Stimulated activated naive CD4-positive, alpha-beta T cell (primary cell): ENCODE measurements around the gene DYNLT3.
A peak's percentile ranks its signal among the peaks of the same experiment; 100 is the strongest.

Source experiments
- DNase-seq, 6 experiments: peaks; one replicate each; lab custom pipeline; 2025; lab: John Stamatoyannopoulos, UW

DYNLT3 gene

DNA sequence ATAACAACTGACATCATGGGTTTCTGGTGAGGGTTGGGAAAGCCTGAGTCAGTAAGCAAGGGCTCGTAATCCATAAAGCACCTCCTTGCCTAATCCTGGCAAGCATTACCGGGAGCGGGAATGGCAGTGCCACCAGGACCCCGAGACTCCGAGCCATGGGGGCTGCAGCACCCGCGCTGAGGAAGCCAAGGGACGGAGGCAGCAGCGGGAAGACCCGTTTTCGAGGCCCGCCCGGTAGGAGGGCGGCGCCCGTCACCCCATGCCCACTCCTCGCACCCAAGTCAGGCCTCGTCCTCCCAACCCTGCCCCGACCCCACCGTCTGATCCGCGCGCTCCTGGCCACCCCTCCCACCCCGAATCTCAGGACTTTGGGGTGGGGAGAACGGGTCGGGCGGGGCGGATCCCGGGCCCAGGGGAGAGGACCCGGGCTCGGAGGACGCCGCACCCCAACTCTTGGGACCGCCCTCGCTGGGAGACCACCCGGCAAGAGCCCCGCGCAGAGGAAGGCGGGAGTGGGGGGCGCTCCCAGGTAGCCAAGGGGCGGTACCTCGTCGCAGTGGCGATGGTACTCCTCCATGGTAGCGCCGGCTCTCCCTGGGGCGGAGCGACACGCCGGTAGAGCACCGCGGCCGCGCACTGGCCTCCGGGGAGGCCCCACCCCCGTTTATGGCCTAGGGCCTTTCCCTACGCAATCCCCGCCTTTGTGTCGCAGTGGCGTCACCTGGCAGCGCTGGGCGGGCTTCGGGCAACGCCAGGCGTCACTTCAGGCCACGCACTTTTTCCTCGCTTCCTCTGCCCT, at the start of gene DYNLT3:
DYNLT3 (minus strand) TSS at position 638 of the 799 bp plus-strand sequence; CDS start at position 577, 61 bp downstream.
- peak; percentile 44 to 75 (median 66) for DNase-seq

DNA sequence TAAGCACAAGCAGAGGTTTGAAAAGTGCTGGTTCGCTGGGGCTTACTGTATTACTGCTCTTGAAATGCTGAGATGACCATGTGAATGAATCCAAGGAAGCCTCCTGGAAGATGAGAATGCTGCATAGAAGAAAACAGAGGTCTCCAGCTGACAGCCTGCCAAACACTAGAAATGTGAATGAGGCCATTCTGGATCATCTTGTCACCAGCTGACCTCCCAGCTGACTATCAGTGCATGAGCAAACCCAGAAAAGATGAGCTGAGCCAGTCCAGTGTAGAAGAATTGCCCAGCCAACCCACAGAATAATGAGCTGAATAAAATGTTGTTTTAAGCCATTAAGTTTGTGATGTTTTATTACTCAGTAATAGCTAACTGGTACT, 49.1 kb upstream of the DYNLT3 start:
- DNase-seq = no peak

DNA sequence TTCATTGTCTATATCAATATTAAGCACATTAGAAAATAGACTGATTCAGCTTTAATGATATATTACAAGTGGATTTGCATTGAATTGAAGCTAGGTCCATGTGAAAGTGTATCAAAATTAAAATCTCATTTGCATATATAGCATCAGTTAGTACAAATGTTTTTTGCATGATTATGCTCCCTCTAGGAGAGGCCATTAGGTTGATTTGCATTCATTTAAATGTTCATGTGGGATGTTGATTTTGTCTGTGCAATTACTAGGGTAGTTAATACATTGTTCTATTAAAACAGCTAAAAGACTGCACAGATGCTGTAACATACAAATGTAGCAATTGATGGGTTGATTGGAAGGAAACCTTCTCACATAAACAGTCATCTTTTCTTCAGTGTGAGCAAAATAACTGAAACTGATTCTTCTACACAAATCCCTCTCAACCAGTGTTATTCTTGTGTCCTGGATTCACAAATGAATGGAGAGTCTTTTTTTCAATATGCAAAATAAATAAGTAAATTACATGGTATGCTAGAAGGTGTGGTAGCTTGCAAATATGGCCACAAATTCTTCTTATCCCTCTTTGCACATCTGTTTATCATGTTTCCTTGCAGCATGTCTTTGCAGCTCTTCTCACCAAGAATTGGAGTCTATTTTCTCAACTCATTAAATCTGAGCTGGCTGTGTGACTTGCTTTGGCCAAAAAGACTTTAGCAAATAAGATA, 48.6 kb upstream of the DYNLT3 start:
- no peak for DNase-seq

DNA sequence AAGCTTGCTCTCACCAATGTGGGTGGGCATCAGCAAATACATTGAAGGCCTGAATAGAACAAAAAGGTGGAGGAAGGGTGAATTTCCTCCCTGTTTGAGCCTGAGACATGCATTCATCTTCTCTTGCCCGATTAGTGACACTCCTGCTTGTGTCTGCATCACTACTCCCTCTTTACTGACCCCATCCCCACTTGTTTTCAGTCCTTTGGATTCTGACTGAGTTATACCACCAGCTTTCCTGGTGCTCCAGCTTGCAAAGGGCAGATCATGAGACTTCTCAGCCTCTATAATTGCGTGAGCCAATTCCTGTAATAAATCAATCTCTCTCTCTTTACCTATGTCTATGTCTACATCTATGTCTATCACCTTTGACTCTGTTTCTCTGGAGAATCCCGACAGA, 47.4 kb upstream of the DYNLT3 start:
- no peak for DNase-seq

- DNase-seq = no peak
These were observed 40.6 kb upstream of the DYNLT3 start for GRCh38 chrX:37888010-37888409.

DNA sequence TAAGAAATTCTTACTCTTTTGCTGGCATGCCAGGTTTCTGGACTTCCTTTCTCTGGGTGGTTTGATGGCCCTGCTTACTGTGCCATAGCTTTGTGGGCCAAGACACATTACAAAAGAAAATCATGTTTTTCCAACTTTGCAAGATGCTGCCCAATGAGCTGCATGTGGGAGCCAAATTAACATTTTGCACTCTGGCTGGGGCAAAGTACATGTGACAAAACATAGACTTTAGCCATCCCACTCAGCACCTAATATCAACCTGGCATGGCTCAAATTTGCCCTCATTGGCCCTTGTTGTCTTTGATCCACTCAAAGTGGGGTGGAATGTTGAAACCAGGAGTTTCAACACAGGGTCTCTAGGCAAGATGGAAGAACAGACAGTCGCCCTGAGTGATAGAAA, 40.0 kb upstream of the DYNLT3 start:
- no peak for DNase-seq

DNA sequence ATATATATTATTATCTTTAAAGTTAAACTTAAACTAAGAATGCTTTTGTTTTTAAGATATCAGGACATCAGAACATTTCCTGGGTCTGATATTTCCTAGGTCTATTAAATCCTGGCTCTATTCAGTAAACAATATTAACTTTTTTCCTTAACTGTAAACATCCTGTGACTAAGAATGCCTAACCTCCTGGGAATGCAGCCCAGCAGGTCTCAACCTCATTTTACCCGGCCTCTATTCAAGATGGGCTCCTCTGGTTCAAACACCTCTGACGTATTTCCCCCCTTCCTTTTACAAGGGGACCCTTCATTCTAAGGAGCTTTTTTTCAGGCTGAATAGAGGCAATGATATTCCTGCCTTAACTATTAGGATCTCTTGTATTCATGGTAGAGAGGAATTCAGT, 35.8 kb upstream of the DYNLT3 start:
- no peak for DNase-seq

DNA sequence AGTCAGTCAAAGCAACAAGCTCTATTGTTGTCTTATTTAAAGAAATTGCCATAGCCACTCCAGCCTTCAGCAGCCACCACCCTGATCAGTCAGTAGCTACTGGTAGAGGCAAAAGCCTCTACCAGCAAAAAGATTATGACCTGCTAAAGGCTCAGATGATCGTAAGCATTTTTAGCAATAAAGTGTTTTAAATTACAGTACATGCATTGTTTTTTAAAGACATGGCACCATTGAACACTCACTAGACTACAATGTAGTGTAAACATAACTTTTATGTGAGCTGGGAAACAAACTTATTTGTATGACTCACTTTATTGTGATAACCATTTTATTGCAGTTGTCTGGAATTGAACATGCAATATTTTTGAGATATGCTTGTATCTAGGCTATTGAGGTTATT, 32.3 kb upstream of the DYNLT3 start:
- DNase-seq = no peak

GRCh38 chrX:37876716-37877115, 29.3 kb upstream of the DYNLT3 start:
- DNase-seq = no peak

GRCh38 chrX:37875675-37876074, 28.3 kb upstream of the DYNLT3 start:
- no peak for DNase-seq

DNA sequence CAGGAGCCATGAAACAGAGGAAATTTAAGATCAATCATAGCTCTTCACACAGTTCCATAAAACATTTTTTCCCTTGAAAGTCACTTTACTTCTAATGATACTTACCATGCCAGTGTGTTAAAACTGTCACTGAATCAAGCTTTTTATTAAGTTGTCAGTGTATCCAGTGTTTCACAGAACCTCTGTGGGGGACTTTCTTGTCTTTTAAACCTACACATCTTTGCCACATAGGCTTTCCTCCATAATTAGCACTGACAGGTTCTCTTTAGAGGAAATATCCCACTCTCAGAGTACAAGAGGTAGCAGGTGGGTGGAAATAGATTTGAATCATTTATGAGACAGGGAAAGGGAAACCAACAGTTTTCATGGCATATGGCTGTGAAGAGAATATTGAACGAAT, 25.8 kb upstream of the DYNLT3 start:
- DNase-seq = no peak

- DNase-seq = no peak
These were observed 24.9 kb upstream of the DYNLT3 start for GRCh38 chrX:37872303-37872655.

DNA sequence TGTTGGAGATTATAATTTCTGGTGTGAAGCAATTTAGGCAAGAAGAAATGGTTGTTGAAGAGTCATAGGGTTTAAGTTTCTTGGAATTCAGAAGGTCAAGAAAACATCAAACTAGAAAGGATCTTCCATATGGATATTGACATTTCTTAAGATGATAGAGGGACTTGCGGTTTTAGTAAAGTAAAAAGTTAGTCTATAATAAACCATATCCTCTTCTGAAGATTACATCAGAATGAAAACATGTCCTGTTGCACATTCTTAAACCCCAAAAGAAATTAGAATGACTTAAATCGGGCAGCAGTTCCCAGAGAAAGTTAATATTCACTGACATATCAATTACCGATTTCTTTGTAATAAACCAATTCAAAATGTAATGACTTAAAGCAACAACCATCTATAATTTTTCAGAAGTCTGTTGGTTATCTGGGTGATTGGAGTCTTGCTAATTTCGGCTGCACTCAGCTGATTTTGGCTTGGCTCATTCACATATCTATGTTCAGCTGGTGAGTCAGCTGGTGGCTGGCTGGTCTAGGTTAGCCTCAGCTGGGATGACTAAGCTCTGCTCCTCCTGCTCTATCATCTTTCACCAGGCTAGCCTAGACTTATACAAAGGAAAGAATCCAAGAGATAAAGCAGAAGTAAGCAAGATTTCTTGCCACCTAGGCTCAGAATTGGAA, 24.4 kb upstream of the DYNLT3 start:
- no peak for DNase-seq

DNA sequence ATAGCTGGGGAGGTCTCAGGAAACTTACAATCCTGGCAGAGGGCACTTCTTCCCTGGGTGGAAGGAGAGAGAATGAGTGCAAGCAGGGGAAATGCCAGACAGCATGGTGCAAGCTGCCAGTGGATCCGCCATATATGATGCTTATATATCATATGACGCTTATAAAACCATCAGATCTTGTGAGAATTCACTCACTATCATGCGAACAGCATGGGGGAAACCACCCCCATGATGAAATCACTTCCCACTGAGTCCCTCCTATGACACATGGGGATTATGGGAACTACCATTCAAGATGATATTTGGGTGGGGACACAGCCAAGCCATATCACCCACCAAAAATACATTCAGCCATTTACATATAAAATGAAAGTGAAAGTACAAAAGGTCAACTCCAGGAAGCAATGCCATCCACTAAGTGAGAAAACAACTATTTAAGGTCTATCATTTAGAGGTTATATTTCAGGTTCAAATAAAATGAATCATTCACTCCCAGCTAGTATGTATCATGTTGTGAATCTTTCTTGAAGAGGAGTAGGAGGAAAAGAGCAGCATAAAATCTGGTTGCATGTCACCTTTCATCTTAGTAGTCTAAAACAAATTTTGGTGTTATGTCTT, 20.3 kb upstream of the DYNLT3 start:
- no peak for DNase-seq

- no peak for DNase-seq
These were observed 16.4 kb upstream of the DYNLT3 start for GRCh38 chrX:37863728-37864127.

- DNase-seq = no peak
These were observed 15.5 kb upstream of the DYNLT3 start for GRCh38 chrX:37862851-37863250.

DNA sequence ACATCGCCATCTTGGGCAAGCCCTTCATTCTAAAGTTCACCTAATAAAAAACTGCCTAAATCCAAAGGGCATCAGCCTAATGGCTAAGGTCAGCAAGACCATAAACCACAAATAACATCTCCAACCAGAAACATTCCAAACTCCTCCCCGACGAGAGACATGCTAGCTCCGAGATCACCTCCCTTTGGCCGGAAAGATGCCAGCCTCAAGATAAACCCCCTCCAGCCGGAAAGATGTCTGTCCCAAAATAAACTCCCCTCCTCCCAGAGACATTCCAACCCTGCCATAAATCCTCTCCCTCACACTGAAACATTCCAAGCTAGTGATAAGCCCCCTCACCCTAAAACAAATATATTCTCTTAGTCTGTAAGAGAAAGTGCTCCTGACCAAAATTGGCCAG, 13.3 kb upstream of the DYNLT3 start:
- no peak for DNase-seq

GRCh38 chrX:37854748-37855147, 7.4 kb upstream of the DYNLT3 start:
- DNase-seq = no peak

DNA sequence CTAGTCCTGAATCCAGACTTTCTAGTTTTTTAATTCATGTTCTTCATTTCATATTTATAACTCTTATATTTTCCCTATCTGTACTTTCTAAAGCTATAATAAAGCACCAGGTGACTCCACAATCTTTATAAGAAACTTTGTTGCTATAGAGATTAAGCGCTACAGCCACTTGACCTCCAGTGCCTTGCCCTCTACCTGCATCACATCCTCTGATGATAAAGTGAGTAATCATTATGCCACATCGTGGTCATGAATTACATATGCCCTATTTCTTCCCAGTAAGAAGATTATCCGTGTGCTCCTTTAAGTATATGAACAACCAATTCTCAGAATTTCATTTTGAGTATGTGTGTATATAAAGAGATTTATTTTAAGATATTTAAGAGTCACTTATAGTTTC, 6.8 kb upstream of the DYNLT3 start:
- no peak for DNase-seq

- DNase-seq = no peak
These were observed 394 bp upstream of the DYNLT3 start for GRCh38 chrX:37847733-37848197.

GRCh38 chrX:37846558-37846933, 825 bp downstream of the DYNLT3 start:
- no peak for DNase-seq

DNA sequence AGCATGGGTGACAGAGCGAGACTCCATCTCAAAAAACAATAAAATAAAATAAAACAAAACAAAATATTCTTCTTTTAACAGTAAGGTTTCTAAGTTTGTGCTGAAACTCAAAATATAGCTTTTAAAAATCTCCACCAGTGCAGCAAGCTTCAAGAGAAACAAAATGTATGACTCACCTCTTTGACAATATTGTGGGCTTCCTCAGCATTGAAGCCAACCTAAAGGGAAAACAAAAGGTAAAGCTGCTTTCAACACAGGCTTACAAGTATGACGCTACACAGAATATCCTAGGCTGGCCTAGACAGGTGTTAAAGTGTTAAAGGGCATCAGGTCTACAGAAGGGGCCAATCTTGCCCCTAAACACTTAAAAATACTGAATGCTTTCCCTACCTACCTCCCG, 1.2 kb downstream of the DYNLT3 start:
- DNase-seq = peak in 3 of 6 experiments; percentile 1 to 5 (median 5)

DNA sequence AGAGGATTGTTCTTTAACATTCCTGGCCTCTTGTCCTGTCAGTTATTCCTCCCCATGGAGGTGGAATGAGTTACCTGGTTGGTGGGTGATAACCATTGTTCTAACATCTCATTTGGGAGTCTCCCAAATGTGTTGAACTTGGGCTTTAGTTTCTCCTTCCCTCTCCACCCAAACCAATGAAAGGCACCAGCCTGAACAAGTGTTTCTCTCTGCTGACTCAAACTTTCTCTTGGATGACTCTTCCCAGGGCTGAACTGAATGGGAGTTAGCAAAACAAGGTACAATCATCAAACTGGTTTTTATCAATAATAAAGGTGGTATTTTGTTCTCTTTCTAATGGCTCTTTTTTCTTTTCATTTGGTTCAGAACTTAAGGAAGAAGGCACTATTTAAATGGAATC, 2.7 kb downstream of the DYNLT3 start:
- DNase-seq = no peak
